ENCODE measurements around the gene SZT2. TPM values are rescaled to one million over a fixed set of nuclear protein-coding genes. Genes with fewer than 3 reads are reported as not detected.
"Not testable (repeated sequence)": the region's sequence is repeated elsewhere in the genome, so short reads cannot be mapped to it uniquely, and the experiment has no call there.

SZT2 gene
- polyA plus RNA-seq, 1 donor: 26.3 TPM

DNA sequence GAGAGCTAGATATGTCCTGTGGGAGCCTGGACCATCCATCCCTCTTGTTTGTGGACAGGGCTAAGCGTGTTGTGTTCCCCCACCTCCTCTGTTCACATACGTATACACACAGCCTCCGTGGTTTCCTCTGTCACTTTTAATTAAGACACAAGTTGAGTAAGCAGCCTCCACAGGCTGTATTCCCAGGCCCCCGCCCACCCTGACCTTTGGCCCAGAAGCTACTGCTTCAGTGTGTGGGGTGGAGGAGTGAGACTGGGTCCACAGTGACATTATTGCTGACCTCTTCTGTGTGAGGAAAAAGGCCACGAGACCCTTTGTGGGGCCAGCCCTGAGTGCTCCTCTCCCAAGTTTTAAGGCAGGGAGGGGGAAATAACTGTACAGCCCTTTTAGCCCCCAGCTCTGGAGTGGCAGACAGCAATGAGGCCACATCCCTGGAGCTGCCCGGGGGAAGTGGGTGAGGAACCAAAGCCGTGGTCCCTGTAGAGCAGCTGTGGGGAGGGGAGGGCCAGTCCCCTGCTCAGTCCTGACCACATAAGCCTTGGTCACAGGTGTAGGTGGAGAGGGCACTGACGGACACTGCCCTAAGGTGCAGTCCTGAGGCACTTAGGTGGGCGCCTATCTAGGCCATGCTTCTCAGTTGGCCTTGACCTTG lies 26.3 kb upstream of the SZT2 start:
- peak in 1 of 2 donors; percentile 61 for DNase-seq
- H3K9me3 ChIP-seq (ENCODE audit: control insufficient read depth, low read depth, low read length): no peaks in the 10 kb centered on the region
- H3K4me1 ChIP-seq (ENCODE audit: control insufficient read depth, insufficient read depth, low read length): peaks cover 41% of the 10 kb centered on the region
- peaks cover 48% of the 10 kb centered on the region for H3K36me3 ChIP-seq (ENCODE audit: control insufficient read depth, insufficient read depth, low read length)
- no peak overlapping the region for H3K27ac ChIP-seq (ENCODE audit: low read length)
- H3K27me3 ChIP-seq (ENCODE audit: control insufficient read depth, insufficient read depth, low read length): no peaks in the 10 kb centered on the region
- H3K4me3 ChIP-seq (ENCODE audit: low read length): no peak overlapping the region
- no CpG with 5 or more reads among the region's 9 CpGs for WGBS (ENCODE audit: insufficient coverage, low lambda C conversion rate)

DNA sequence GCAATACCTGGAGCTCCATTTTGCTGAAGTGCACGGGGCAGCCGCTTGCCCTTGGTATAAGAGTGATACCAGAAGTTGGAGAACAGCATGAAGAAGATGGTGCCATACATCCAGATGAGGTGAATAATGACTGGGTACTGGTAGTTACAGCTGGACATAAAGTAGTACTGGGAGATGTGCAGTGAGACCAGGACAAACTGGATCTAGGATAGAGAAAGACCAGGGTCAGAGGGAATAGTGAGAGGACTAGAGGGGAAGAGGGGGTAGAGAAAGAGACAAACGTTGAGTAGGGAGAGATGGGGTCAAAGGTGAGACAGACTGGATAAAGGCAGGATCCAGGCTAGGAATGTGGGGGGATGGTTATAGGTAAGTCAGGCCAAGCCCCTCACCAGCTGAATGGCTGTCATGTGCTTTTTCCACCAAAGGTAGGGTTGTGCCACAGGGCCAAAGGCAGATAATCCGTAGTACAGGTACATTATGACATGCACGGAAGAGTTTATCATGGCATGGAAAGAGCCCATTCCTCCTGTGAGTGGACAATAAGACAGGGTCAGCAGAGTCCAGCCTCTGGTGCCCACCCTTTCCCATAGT lies 25.7 kb upstream of the SZT2 start:
- no CpG with 5 or more reads among the region's 5 CpGs for WGBS (ENCODE audit: insufficient coverage, low lambda C conversion rate)
- DNase-seq: no peak
- no peaks in the 10 kb centered on the region for H3K9me3 ChIP-seq (ENCODE audit: control insufficient read depth, low read depth, low read length)
- H3K36me3 ChIP-seq (ENCODE audit: control insufficient read depth, insufficient read depth, low read length): peaks cover 48% of the 10 kb centered on the region
- no peak overlapping the region for H3K27ac ChIP-seq (ENCODE audit: low read length)
- no peak overlapping the region for H3K4me3 ChIP-seq (ENCODE audit: low read length)
- H3K27me3 ChIP-seq (ENCODE audit: control insufficient read depth, insufficient read depth, low read length): no peaks in the 10 kb centered on the region
- H3K4me1 ChIP-seq (ENCODE audit: control insufficient read depth, insufficient read depth, low read length): peaks cover 46% of the 10 kb centered on the region

DNA sequence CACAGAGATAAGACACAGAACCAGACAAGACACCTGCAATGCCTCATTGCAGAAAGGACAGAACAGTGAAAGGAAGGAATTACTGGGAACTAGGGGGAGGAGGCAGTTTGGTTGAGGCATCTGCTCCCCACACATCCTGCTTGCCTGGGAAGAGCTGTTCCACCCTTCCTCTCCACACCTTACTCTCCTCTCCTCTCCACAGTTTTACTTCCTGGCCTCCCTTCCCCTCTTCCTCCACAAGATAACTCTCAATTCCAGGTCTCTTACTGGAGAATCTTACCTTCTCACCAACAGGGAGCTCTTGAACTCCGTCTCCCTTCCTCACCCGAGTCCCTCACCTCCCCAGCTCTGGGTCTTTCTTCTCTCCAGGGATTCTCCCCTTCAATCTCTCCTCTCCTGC lies 24.0 kb upstream of the SZT2 start:
- WGBS (ENCODE audit: insufficient coverage, low lambda C conversion rate): 75% methylated on average over 2 of the region's 2 CpGs
- H3K4me1 ChIP-seq (ENCODE audit: control insufficient read depth, insufficient read depth, low read length): peaks cover 42% of the 10 kb centered on the region
- no peak for DNase-seq
- peak overlapping the region; percentile 81 for H3K27ac ChIP-seq (ENCODE audit: low read length)
- no peaks in the 10 kb centered on the region for H3K27me3 ChIP-seq (ENCODE audit: control insufficient read depth, insufficient read depth, low read length)
- H3K4me3 ChIP-seq (ENCODE audit: low read length): no peak overlapping the region
- peaks cover 46% of the 10 kb centered on the region for H3K36me3 ChIP-seq (ENCODE audit: control insufficient read depth, insufficient read depth, low read length)
- H3K9me3 ChIP-seq (ENCODE audit: control insufficient read depth, low read depth, low read length): no peaks in the 10 kb centered on the region

DNA sequence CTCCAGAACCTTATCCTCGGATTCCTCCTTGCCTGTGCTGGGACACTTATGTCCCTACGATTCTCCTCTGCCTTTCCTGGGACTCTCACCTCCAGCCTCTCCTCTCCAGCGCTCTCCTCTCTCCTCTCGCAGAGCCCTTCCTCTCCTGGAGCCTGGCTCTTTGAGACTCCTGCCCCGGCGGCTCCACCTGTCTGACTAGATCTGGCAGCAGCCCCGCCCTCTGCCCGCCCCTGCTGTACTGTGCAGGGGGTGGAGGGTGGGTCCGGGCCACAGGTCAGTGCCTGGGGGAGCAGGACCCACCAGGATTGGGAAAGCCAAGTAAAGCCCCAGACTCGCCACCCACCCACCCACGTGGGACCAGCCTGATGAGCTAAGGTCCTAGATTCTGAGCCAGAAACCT lies 23.5 kb upstream of the SZT2 start:
- Histone ChIP-seq H3K4me3 (ENCODE audit: low read length) (peak overlapping the region; percentile 68), H3K9me3 (ENCODE audit: control insufficient read depth, low read depth, low read length) (no peaks in the 10 kb centered on the region), H3K4me1 (ENCODE audit: control insufficient read depth, insufficient read depth, low read length) (peaks cover 42% of the 10 kb centered on the region), H3K36me3 (ENCODE audit: control insufficient read depth, insufficient read depth, low read length) (peaks cover 41% of the 10 kb centered on the region), H3K27ac (ENCODE audit: low read length) (peak overlapping the region; percentile 81), H3K27me3 (ENCODE audit: control insufficient read depth, insufficient read depth, low read length) (no peaks in the 10 kb centered on the region)
- no CpG with 5 or more reads among the region's 11 CpGs for WGBS (ENCODE audit: insufficient coverage, low lambda C conversion rate)
- peak; percentile 70 to 86 for DNase-seq

DNA sequence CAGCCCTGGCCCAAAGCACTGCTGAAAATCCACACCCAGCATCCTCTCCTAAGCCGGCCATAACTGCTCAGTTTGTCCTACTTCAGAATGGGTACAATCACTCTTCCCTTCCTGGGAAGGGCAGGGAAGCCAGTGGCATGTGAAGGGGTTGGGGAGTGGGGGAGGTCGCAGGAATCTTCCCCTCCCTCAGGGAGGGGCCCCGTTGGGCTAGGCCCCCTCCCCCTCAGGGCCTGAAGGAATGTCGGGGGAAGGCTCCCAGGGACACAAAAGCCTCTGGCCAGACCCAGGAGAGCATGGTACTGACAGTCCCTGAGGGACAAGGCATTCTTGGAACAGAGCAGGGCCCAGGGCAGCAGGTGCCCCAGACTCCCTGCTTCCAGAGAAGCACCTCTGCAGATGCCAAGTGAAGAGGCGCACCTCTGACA lies 23.1 kb upstream of the SZT2 start:
- DNase-seq: no peak
- Histone ChIP-seq H3K27ac (ENCODE audit: low read length) (peak overlapping the region; percentile 81), H3K4me1 (ENCODE audit: control insufficient read depth, insufficient read depth, low read length) (peaks cover 42% of the 10 kb centered on the region), H3K27me3 (ENCODE audit: control insufficient read depth, insufficient read depth, low read length) (no peaks in the 10 kb centered on the region), H3K9me3 (ENCODE audit: control insufficient read depth, low read depth, low read length) (no peaks in the 10 kb centered on the region), H3K36me3 (ENCODE audit: control insufficient read depth, insufficient read depth, low read length) (peaks cover 37% of the 10 kb centered on the region), H3K4me3 (ENCODE audit: low read length) (peak overlapping the region; percentile 68)
- WGBS (ENCODE audit: insufficient coverage, low lambda C conversion rate): no CpG with 5 or more reads among the region's 5 CpGs

DNA sequence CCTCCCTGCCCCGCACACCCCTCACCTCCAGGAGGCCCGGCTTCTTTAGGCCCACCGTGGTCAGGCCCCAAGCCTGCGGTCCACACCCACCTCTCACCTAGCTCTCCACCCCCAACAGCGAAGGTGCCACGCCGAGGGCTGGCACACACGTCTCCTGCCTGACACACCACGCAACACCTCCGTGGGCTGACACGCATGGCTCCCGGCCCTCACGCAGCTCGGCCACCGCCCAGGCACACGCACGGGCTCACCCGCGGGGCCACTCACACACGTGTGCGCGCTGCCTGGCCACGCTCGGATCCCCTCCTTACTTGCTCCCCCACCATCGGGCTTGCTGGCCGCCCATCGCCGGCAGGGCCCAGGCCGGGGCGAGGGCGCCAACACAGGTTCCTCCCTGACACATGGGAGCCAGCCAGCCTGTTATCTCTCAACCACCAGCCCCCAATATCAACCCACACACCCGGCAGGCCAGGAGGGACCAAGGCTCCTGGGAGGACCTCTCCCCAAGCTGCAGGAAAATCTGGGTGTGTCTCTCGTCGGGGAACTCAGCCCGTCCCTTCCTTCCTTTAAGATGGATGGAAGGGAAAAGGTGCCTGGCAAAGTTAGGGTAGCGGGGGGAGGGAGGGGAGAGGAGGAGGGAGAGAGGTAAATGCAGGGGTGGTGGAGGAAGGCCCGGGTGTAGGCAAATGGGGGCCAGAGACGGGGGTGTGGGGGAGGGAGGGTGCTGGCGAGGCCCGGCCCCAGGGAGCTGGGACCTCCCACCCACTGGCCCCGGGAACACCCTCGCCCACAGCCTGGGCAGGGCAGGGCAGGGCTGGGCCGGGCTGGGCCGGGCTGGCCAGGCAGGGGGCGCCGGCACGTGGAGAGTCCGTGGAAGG lies 22.4 kb upstream of the SZT2 start:
- no peaks in the 10 kb centered on the region for H3K9me3 ChIP-seq (ENCODE audit: control insufficient read depth, low read depth, low read length)
- DNase-seq: peak in 1 of 2 donors; percentile 68
- peak overlapping the region; percentile 81 for H3K27ac ChIP-seq (ENCODE audit: low read length)
- no peaks in the 10 kb centered on the region for H3K27me3 ChIP-seq (ENCODE audit: control insufficient read depth, insufficient read depth, low read length)
- WGBS (ENCODE audit: insufficient coverage, low lambda C conversion rate): no CpG with 5 or more reads among the region's 48 CpGs
- H3K4me1 ChIP-seq (ENCODE audit: control insufficient read depth, insufficient read depth, low read length): peaks cover 42% of the 10 kb centered on the region
- peak overlapping the region; percentile 68 for H3K4me3 ChIP-seq (ENCODE audit: low read length)
- peaks cover 30% of the 10 kb centered on the region for H3K36me3 ChIP-seq (ENCODE audit: control insufficient read depth, insufficient read depth, low read length)

DNA sequence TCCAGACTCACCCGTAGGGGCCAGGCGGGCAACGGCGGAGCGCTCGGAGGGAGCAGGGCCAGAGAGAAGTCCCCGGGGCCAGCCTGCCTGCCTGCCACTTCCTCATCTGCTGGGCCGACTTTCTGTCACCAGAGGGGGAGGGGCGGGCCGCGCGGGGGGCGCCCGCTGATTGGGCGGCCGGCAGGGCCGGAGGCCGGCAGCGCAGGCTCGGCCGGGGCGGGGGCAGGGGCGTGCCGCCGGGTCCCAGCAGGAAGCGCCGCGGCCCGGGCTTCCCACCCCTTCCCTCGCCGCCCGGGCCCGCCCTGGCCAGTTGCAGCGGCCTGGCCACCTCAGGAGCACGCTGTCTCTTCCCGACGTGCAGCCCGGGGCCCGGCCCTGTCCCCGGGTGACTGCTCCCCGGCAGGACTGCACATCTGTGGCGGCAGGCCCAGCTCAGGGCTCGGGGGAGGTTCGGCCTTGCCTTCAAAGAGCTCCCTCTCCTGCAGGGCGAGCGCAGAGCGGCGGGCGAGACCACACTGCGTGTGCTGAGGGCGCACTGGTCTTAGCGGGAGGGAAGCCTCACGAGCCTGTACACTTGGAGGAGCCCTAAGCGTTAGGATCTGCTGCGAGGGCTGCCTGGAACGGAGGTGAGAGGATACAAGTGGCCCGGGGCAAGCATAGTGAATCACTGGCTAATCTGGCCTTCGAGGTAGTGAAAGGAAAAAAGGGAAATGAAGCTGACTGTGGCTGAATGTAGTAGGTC lies 21.6 kb upstream of the SZT2 start, which contains the start of gene ELOVL1:
TSS of gene ELOVL1 (minus strand) at position 108 of the 742 bp plus-strand sequence. CDS start 2,402 bp downstream, outside the sequence.
- Histone ChIP-seq H3K9me3 (ENCODE audit: control insufficient read depth, low read depth, low read length) (no peaks in the 10 kb centered on the region), H3K36me3 (ENCODE audit: control insufficient read depth, insufficient read depth, low read length) (peaks cover 24% of the 10 kb centered on the region), H3K27ac (ENCODE audit: low read length) (peak within 1 kb of the TSS; percentile 88), H3K27me3 (ENCODE audit: control insufficient read depth, insufficient read depth, low read length) (no peaks in the 10 kb centered on the region), H3K4me3 (ENCODE audit: low read length) (peak within 1 kb of the TSS; percentile 69), H3K4me1 (ENCODE audit: control insufficient read depth, insufficient read depth, low read length) (peaks cover 42% of the 10 kb centered on the region)
- peak; percentile 86 to 96 for DNase-seq
- 0% methylated on average over 1 of the region's 58 CpGs for WGBS (ENCODE audit: insufficient coverage, low lambda C conversion rate)

DNA sequence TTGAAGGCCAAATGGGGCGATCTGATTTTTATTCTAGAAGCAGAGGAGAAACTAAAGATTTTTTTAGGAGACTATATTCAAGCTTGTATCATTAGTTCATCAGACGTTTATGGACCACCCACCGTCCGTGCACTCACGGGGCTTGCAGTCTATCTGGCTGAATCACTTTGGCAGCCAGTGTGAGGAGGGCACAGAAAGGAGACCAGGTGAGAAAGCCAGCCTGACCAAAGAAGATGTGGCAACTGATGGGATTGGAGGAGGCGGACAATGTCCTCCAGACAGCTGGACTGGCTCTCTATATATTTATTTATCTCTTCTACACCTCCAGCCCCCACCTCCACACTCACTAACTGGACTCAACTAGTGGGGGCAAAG lies 21.1 kb upstream of the SZT2 start:
- WGBS (ENCODE audit: insufficient coverage, low lambda C conversion rate): no CpG with 5 or more reads among the region's 6 CpGs
- no peak for DNase-seq
- Histone ChIP-seq H3K4me3 (ENCODE audit: low read length) (peak overlapping the region; percentile 69), H3K27ac (ENCODE audit: low read length) (peak overlapping the region; percentile 88), H3K27me3 (ENCODE audit: control insufficient read depth, insufficient read depth, low read length) (no peaks in the 10 kb centered on the region), H3K4me1 (ENCODE audit: control insufficient read depth, insufficient read depth, low read length) (peaks cover 38% of the 10 kb centered on the region), H3K9me3 (ENCODE audit: control insufficient read depth, low read depth, low read length) (no peaks in the 10 kb centered on the region), H3K36me3 (ENCODE audit: control insufficient read depth, insufficient read depth, low read length) (peaks cover 20% of the 10 kb centered on the region)

DNA sequence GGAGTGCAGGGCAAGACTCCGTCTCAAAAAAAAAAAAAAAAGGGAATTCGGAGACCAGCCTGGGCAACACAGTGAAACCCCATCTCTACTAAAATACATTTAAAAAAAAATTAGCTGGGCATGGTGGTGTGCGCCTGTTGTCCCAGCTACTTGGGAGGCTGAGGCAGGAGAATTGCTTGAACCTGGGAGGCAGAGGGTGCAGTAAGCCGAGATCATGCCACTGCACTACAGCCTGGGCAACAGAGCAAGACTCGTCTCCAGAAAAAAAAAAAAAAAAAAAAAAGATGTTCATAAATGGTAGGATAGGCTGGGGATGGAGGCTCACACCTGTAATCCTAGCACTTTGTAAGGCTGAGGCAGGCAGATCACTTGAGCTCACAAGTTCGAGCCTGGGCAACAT lies 19.9 kb upstream of the SZT2 start:
- 86% methylated on average over 1 of the region's 6 CpGs for WGBS (ENCODE audit: insufficient coverage, low lambda C conversion rate)
- DNase-seq; H3K27me3 ChIP-seq (ENCODE audit: control insufficient read depth, insufficient read depth, low read length); H3K36me3 ChIP-seq (ENCODE audit: control insufficient read depth, insufficient read depth, low read length); H3K27ac ChIP-seq (ENCODE audit: low read length); H3K4me3 ChIP-seq (ENCODE audit: low read length); H3K9me3 ChIP-seq (ENCODE audit: control insufficient read depth, low read depth, low read length): not testable (repeated sequence)
- H3K4me1 ChIP-seq (ENCODE audit: control insufficient read depth, insufficient read depth, low read length): peaks cover 27% of the 10 kb centered on the region

DNA sequence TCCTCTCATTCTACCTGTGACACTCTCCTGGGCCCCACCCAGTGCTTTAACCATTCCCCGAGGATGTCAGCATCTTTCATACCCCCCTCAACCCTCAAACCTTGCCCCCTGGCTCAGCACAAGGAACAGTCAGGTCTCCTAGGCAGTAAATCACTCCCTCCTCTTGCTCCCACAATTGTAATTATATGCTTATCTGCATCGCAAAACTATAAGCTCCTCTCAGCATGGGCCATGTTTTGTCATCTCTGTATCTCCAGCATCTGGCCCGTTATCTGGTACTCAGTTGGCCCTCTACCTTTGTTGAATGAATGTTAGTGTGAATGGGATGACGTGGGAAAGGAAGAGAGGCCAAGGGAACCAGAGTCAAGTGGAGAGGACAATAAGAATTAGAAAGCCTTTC lies 19.1 kb upstream of the SZT2 start:
- H3K4me1 ChIP-seq (ENCODE audit: control insufficient read depth, insufficient read depth, low read length): peaks cover 24% of the 10 kb centered on the region
- no peak overlapping the region for H3K4me3 ChIP-seq (ENCODE audit: low read length)
- no peak for DNase-seq
- no peaks in the 10 kb centered on the region for H3K27me3 ChIP-seq (ENCODE audit: control insufficient read depth, insufficient read depth, low read length)
- peaks cover under 1% of the 10 kb centered on the region for H3K36me3 ChIP-seq (ENCODE audit: control insufficient read depth, insufficient read depth, low read length)
- WGBS (ENCODE audit: insufficient coverage, low lambda C conversion rate): 40% methylated on average over 1 of the region's 4 CpGs
- no peaks in the 10 kb centered on the region for H3K9me3 ChIP-seq (ENCODE audit: control insufficient read depth, low read depth, low read length)
- no peak overlapping the region for H3K27ac ChIP-seq (ENCODE audit: low read length)
